SU-DHL-6 (cell line): ENCODE data around the gene SSC5D.

Experiments used
- CTCF ChIP-seq: fragments of 200-600 bp; sonication (generic); IDR thresholded peaks from one replicate; pipeline ENCODE4 v1.5.1; 2017; ENCODE audit warnings: antibody characterized with exemption, mild to moderate bottlenecking, low read length, moderate library complexity; ENCODE audit not compliant: insufficient read depth, poor library complexity, severe bottlenecking
- EZH2phosphoT487 ChIP-seq: fragments of 200-600 bp; sonication (generic), shearing (Covaris generic); conservative IDR thresholded peaks from 2 replicates; pipeline ENCODE4 v1.6.1; 2018; ENCODE audit warnings: mild to moderate bottlenecking, antibody characterized with exemption, low read length, moderate library complexity, mixed read lengths

GRCh38 chr19:55563261-55563690 is 75.0 kb downstream of the SSC5D start:
- TF ChIP-seq CTCF (no peak), EZH2phosphoT487 (no peak)
